Measurements from ENCODE around the gene PARN. TPM values are rescaled to one million over a fixed set of nuclear protein-coding genes. Genes with fewer than 3 reads are reported as not detected.

Gene PARN, protein sequence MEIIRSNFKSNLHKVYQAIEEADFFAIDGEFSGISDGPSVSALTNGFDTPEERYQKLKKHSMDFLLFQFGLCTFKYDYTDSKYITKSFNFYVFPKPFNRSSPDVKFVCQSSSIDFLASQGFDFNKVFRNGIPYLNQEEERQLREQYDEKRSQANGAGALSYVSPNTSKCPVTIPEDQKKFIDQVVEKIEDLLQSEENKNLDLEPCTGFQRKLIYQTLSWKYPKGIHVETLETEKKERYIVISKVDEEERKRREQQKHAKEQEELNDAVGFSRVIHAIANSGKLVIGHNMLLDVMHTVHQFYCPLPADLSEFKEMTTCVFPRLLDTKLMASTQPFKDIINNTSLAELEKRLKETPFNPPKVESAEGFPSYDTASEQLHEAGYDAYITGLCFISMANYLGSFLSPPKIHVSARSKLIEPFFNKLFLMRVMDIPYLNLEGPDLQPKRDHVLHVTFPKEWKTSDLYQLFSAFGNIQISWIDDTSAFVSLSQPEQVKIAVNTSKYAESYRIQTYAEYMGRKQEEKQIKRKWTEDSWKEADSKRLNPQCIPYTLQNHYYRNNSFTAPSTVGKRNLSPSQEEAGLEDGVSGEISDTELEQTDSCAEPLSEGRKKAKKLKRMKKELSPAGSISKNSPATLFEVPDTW
- total RNA-seq, result 27.5 and 28.4 TPM in 2 replicates

DNA sequence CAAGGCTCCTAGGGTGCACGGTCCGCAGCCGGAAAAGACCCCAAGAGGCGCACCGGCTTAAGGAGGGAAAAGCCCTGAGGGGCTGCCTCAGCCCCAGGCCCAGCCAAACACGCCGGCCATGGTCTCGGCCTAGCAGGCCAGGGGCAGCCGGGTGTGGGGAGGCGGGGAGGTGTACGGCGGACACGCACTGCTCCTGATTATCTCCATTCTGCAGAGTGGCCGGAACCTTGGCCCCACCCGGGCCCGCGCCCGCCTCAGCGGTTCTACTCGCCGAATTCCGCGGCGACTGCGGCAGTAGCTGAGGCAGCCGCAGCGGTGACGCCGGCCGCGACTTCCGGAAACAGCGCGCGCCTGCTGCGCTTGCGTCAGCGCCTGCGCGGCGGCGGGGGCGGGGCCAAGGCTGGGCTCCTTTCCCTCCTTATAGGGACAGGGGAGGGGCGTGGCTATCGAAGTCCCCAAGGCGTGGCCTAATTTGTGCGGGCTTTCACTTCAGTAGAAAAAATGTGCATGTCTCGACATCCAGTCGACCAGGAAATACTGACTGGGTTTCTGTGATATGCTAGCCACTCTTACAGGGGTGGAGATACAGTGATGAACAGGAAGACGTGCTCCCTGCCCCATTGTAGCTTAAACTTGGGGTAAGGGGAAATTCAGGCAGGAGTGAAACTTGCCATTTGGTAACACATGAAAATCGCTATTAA is at the start of gene PARN:
Gene PARN (minus strand): TSS at position 342 of the 701 bp plus-strand sequence. CDS start 135 bp downstream, at position 207.

DNA sequence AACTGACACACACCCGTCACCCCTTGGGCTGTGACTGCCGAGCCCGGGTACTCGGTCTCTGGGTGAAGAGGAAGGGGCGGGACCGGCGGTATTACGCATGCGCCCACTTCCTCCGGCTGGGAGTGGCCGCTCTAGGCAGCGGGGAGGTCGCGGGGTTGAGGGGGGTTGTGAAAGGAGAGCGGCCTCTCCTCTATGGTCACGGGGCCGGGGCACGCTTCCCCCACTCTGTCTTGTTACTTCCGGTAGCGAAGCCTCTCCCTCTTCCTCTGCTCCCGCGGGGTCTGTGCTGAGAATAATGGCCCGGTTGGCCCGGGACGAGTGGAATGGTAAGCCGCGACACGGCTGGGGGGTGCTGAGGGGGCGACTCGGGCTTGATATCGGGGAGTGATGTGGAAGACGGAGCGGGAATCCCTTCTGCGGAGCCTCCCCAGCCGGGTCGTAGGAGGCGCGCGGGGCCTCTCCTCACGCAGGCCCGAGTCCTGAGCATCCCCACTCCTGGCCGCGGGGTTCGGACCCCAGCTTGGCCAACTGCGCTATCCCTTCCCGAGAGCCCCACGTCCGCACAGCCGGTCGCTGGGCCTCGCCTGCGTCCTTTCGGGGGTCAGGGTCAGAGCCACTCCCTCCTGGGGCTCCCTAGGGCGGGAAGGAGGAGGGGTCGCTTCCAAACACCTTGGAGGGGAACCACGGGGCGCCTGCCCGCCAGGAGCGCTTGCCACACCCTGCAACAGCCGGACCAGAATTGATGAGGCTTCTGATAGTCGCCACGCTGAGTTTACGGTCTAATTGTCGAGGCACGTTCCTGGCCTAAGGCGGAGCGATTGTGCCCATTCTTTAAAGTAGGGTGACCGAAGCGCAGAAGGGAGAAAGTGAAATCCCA is 2.9 kb upstream of the PARN start, which contains the start of gene BFAR:
Gene BFAR (plus strand): TSS at position 259 of the 877 bp plus-strand sequence. CDS start 11,396 bp downstream, outside the sequence.

Other genes with a start within 250 kb of the PARN start
- gene BFAR, start 2.7 kb upstream of the PARN start, total RNA-seq, result 50.3 and 52.3 TPM in 2 replicates
- gene PLA2G10, start 64.0 kb upstream of the PARN start, total RNA-seq, result not detected in 2 replicates
- 1.3 and 1.7 TPM in 2 replicates for gene NPIPA3, start 73.2 kb upstream of the PARN start, total RNA-seq
- 1.7 TPM in 1 of 2 replicates, not detected in the other for gene NPIPA2, start 112.3 kb upstream of the PARN start, total RNA-seq
- gene NOMO1, start 203.5 kb upstream of the PARN start, total RNA-seq, result 124 and 127 TPM in 2 replicates